GM18511 (cell line): Measurements from ENCODE around the gene TSTD2.
"Not testable (repeated sequence)": the region's sequence is repeated elsewhere in the genome, so short reads cannot be mapped to it uniquely, and the experiment has no call there.

ENCODE experiments used
- ATAC-seq: cut with Tn5 transposase; IDR thresholded peaks from one replicate; pipeline ENCODE4 v1.9.1; 2021; ENCODE audit warnings: mild to moderate bottlenecking, moderate library complexity; ENCODE audit not compliant: unreplicated experiment

TSTD2 gene

GRCh38 chr9:97632248-97632984, 752 bp downstream of the TSTD2 start:
- ATAC-seq: peak; percentile 14

DNA sequence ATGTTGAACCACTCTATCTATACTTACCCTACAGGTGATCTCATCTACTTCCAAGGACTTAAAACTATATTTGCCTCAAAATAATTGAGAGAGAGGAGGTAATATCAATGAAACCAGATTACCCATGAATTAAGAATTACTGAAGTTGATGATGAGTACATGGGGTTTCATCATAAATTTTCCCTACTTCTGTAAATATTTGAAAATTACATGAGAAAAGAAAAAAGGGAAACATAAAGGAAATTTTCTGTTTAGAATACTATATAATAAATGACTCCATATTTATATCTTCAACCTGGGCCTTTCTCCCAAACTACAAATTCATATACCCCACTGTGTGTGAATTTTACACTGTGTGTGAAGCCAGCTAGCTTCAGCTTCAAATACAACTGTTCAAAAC, 2.6 kb downstream of the TSTD2 start:
- no peak for ATAC-seq

- no peak for ATAC-seq
Measured at GRCh38 chr9:97629156-97629555, 4.0 kb downstream of the TSTD2 start.

GRCh38 chr9:97628668-97629067, 4.5 kb downstream of the TSTD2 start:
- no peak for ATAC-seq

- ATAC-seq: no peak
Measured at GRCh38 chr9:97627624-97628023, 5.5 kb downstream of the TSTD2 start.

DNA sequence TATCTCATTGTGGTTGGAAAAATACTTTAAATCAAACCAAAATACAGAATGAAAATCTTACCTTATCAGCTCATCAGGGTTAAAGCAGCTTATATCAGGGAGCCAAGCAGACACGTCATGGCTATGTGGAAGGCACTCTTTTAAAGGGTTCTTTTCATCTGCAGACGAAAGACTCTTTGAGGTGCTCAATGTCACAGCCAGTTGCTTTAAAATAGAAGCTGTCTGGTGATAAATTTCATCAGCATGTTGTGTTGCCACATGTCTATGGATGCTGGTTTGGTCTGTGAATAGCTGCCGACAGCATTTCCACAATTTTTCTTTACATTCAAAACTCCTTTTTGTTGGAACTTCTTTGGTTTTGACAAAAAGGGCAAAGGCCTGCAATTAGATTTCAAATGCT, 7.5 kb downstream of the TSTD2 start:
- no peak for ATAC-seq

- ATAC-seq: no peak
Measured at GRCh38 chr9:97623946-97624345, 9.2 kb downstream of the TSTD2 start.

DNA sequence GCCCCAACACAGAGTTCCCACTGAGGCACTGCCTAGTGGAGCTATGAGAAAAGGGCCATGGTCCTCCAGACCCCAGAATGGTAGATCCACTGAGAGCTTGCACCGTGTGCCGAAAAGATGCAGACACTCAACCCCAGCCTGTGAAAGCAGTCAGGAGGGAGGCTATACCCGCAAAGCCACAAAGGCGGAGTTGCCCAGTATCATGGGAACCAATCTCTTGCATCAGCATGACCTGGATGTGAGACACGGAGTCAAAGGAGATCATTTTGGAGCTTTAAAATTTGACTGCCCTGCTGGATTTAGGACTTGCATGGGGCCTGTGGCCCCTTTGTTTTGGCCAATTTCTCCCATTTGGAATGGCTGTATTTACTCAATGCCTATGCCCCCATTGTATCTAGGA, 10.7 kb downstream of the TSTD2 start:
- not testable (repeated sequence) for ATAC-seq

GRCh38 chr9:97620063-97620462, 13.1 kb downstream of the TSTD2 start:
- ATAC-seq: not testable (repeated sequence)

GRCh38 chr9:97617939-97618416, 15.2 kb downstream of the TSTD2 start:
- no peak for ATAC-seq

- no peak for ATAC-seq
Measured at GRCh38 chr9:97615439-97616072, 17.6 kb downstream of the TSTD2 start.

DNA sequence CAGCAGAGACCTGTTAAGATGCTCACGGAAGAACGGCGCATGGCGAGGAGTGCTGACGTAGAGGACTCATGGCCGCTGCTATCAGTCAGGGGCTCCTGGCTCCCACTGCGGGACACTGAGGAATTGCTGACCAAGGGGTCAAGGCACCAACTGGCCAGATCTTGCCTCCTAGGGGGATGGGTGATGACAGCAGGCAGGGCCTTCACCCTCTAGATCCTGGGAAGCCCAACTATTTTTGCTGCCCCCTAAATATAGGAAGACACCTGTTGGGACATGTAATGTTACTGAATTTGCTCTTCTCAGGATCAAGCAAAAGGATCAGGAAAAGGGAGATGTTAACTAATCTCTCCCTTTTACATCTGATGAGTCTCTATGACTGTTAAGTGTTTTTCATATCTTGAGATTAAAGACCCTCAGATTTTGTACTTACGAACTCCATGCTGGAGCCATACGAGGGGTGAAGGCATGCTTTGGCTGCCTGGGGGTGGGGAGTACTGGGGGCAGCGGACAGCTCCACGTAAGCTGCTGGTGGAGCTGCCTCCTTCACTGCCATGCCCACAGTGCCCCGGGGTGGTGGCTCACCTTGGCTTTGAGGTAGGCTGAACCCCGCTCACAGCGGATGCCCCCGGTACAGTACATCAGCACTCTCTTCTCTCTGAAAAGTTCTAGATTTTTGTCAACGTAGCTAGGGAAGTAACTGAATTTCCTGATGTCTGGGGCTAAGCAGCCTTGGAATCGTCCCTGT, 28.1 kb downstream of the TSTD2 start:
- ATAC-seq: no peak

GRCh38 chr9:97602430-97602829, 30.7 kb downstream of the TSTD2 start:
- no peak for ATAC-seq

GRCh38 chr9:97601228-97601898, 31.8 kb downstream of the TSTD2 start:
- ATAC-seq: no peak

GRCh38 chr9:97600531-97601227, 32.5 kb downstream of the TSTD2 start:
- no peak for ATAC-seq

DNA sequence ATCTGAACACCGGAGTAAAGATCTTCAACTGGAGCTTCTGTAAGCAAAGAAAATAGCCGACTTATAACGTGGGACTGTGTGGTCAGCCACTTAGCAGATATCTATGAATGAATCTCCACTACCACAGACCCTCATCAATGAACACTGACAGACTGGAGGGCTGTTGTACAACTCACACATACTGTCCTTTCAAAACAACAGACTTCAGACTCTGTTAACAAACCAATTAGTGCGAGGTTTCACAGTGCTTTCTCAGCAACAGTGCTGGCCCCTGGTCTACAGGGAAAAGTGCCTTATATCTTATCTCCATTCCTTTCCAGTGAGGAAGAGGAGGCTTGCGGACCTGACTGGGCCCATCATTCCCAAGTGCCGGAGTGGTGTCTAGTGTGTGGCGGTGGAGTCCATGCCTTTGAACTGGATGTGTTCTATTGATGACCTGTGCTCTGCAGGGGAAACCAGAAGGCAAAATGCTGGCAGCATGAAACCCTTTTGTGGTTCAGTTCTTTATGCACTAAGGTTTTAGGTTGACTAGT, 33.8 kb downstream of the TSTD2 start:
- ATAC-seq: no peak

GRCh38 chr9:97598461-97599288, 34.5 kb downstream of the TSTD2 start:
- peak; percentile 87 for ATAC-seq

- ATAC-seq: no peak
Measured at GRCh38 chr9:97596906-97597305, 36.3 kb downstream of the TSTD2 start.

DNA sequence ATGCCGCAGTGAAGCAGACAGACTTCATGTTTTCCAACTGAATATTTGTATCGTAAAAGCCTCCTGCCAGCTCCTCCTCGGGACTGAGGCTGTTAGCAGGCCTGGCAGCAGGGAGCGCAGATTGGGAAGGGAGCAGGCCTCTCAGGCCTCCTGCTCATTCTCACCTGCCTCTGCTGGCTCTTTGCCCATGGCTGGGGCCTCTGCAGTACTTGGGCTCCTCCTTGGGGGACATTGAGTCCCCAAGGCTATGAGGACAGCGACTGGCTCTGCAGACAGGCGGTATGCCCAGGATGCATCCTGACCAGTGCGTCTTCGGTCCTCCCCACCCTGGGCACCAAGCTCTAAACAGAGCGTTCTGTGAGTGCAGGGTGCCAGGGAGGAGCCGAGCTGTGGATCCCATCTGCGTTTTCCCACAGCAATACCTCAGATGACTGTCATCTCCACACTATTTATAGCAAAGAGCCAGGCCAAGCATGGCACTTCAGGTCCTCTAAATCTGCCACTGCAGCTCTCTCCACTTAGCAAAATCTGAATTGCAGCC, 38.7 kb downstream of the TSTD2 start:
- no peak for ATAC-seq
